K562 (cell line): ENCODE data around the gene STT3B. TPM values are rescaled to one million over a fixed set of nuclear protein-coding genes. Genes with fewer than 3 reads are reported as not detected.

ENCODE experiments used
- ASH1L ChIP-seq: fragments of 450-650 bp; IDR thresholded peaks from 2 replicates; pipeline ENCODE4 v1.6.1; 2018; ENCODE audit warnings: borderline replicate concordance, mild to moderate bottlenecking, low read depth; ENCODE audit not compliant: partially characterized antibody
- CREBBP ChIP-seq: IDR thresholded peaks from one replicate; pipeline ENCODE4 v1.6.1; 2012; ENCODE audit warnings: low read depth, mild to moderate bottlenecking, control low read depth, inconsistent platforms, low read length
- FOXP1 ChIP-seq: sonication (generic); formaldehyde crosslinking; IDR thresholded peaks from 2 replicates; pipeline ENCODE4 v1.8.0; 2022; ENCODE audit warnings: mild to moderate bottlenecking, missing genetic modification reagents
- KDM5B ChIP-seq: fragments of 200-600 bp; sonication (generic); IDR thresholded peaks from 2 replicates; pipeline ENCODE4 v1.6.1; 2012; ENCODE audit warnings: low read depth, mild to moderate bottlenecking, moderate library complexity, low read length, control low read depth, inconsistent platforms; ENCODE audit not compliant: insufficient replicate concordance
- KLF16 ChIP-seq: IDR thresholded peaks from 2 replicates; pipeline ENCODE4 v1.6.1; 2016; ENCODE audit warnings: antibody characterized with exemption
- MCM2 ChIP-seq: fragments of 450-650 bp; IDR thresholded peaks from 2 replicates; pipeline ENCODE4 v1.6.1; 2017; ENCODE audit warnings: low read depth, mild to moderate bottlenecking
- MCM3 ChIP-seq: fragments of 450-650 bp; IDR thresholded peaks from 2 replicates; pipeline ENCODE4 v1.6.1; 2016
- NRF1 ChIP-seq, 2 experiments: fragments of 450-650 bp; IDR thresholded peaks in 1 of 2; conservative IDR thresholded peaks in 1 of 2; 2 replicates each; pipeline ENCODE4 v1.6.1; 2014; ENCODE audit warnings: mild to moderate bottlenecking in 2 of 2
- PHF21A ChIP-seq: fragments of 450-650 bp; IDR thresholded peaks from 2 replicates; pipeline ENCODE4 v1.6.1; 2017; ENCODE audit warnings: low read depth, borderline replicate concordance
- POLR2B ChIP-seq: fragments of 450-650 bp; IDR thresholded peaks from 2 replicates; pipeline ENCODE4 v1.6.1; 2018; ENCODE audit warnings: low read depth; ENCODE audit not compliant: partially characterized antibody
- RNF2 ChIP-seq: sonication (generic); IDR thresholded peaks from 2 replicates; pipeline ENCODE4 v1.6.1; 2016
- SAFB2 ChIP-seq: fragments of 200-400 bp; formaldehyde crosslinking; IDR thresholded peaks from 2 replicates; pipeline ENCODE4 v1.6.1; 2018; ENCODE audit warnings: borderline replicate concordance, low read length, low read depth, moderate library complexity; ENCODE audit not compliant: severe bottlenecking
- SIN3B ChIP-seq: fragments of 450-650 bp; IDR thresholded peaks from 2 replicates; pipeline ENCODE4 v1.6.1; 2017; ENCODE audit warnings: low read depth, mild to moderate bottlenecking, moderate library complexity
- SMAD4 ChIP-seq: fragments of 250-450 bp; sonication (Bioruptor Pico); conservative IDR thresholded peaks from 2 replicates; pipeline ENCODE4 v1.8.0; 2021; ENCODE audit warnings: inconsistent platforms, mild to moderate bottlenecking, moderate library complexity
- SPI1 ChIP-seq: IDR thresholded peaks from 2 replicates; pipeline ENCODE4 v1.6.1; 2011; ENCODE audit warnings: low read depth, low read length, control low read depth, borderline replicate concordance
- STAT5A ChIP-seq: IDR thresholded peaks from 2 replicates; pipeline ENCODE4 v1.6.1; 2012; ENCODE audit warnings: low read length, inconsistent platforms, borderline replicate concordance
- THRAP3 ChIP-seq: fragments of 450-650 bp; IDR thresholded peaks from 2 replicates; pipeline ENCODE4 v1.6.1; 2016; ENCODE audit warnings: mild to moderate bottlenecking, inconsistent platforms, borderline replicate concordance
- ZKSCAN8 ChIP-seq: fragments of 200-800 bp; sonication (Bioruptor generic); IDR thresholded peaks from 2 replicates; pipeline ENCODE4 v1.6.1; 2016; ENCODE audit warnings: missing genetic modification characterization, missing compliant biosample characterization
- ZNF140 ChIP-seq: fragments of 250-450 bp; sonication (Bioruptor Pico); IDR thresholded peaks from 2 replicates; pipeline ENCODE4 v1.8.0; 2021; ENCODE audit warnings: moderate library complexity, mild to moderate bottlenecking, inconsistent platforms
- ZNF143 ChIP-seq: sonication (generic); formaldehyde crosslinking; IDR thresholded peaks from 2 replicates; pipeline ENCODE4 v1.9.0; 2022; ENCODE audit warnings: mild to moderate bottlenecking, missing genetic modification reagents
- ZNF354B ChIP-seq: fragments of 250-450 bp; sonication (Bioruptor Pico); IDR thresholded peaks from 2 replicates; pipeline ENCODE4 v1.4.0; 2020
- ZSCAN32 ChIP-seq: fragments of 450-650 bp; formaldehyde crosslinking; IDR thresholded peaks from 2 replicates; pipeline ENCODE4 v1.4.0; 2020; ENCODE audit warnings: mild to moderate bottlenecking, moderate library complexity
- polyA plus RNA-seq, 8 experiments: library from polyadenylated mRNA; depleted of rRNA in 4 of 8; stranded (reverse) in 5 of 8; unstranded in 3 of 8; fragments of >200 nt; fragmentation: Nextera tagmentation in 2 of 8; fragmentation: Illumina TruSeq in 1 of 8; extraction: Ambion mirVana in 2 of 8; extraction: Trizol in 1 of 8; gene quantifications; 2 replicates each; pipeline versions ENCODE4 v1.2.1 to v1.2.3, GENCODE V29; 2011 to 2014; ENCODE audit warnings: inconsistent platforms in 1 of 8, missing spikeins in 1 of 8
- total RNA-seq, 7 experiments: library from RNA; depleted of rRNA in 6 of 7; stranded (reverse); fragments of >200 nt in 6 of 7; fragmentation: Illumina TruSeq in 2 of 7; extraction: Trizol in 2 of 7; gene quantifications; 2 replicates each; pipeline versions ENCODE4 v1.2.1 to v1.2.3, GENCODE V29; 2011 to 2021; ENCODE audit warnings: low replicate concordance in 1 of 7
- TF ChIP-seq, protein P1 (sequence below): sonication (generic); formaldehyde crosslinking; IDR thresholded peaks from 2 replicates; pipeline ENCODE4 v1.8.0; 2022; ENCODE audit warnings: mild to moderate bottlenecking, missing genetic modification reagents
- TF ChIP-seq, protein P2 (sequence below), 2 experiments: fragments of 450-650 bp in 1 of 2; sonication (generic) in 1 of 2; formaldehyde crosslinking; conservative IDR thresholded peaks; 2 replicates each; pipeline versions ENCODE4 v1.4.0 to v1.8.1; 2020 to 2022; ENCODE audit warnings: mild to moderate bottlenecking in 1 of 2, missing genetic modification reagents in 1 of 2
- TF ChIP-seq, protein P3 (sequence below): fragments of 250-450 bp; sonication (Bioruptor Pico); IDR thresholded peaks from 2 replicates; pipeline ENCODE4 v1.9.0; 2021; ENCODE audit warnings: mild to moderate bottlenecking, inconsistent platforms
- TF ChIP-seq, protein P4 (sequence below): fragments of 450-650 bp; conservative IDR thresholded peaks from 2 replicates; pipeline ENCODE4 v1.6.1; 2016; ENCODE audit warnings: missing genetic modification characterization, low read depth, mild to moderate bottlenecking, missing compliant biosample characterization, moderate library complexity

STT3B gene
- total and polyA plus RNA-seq, 9 of the 15 experiments (the other 6 are each of a cell fraction or from before 2014, with no cell fraction given), result 22.4 to 147 (median 100) TPM

DNA sequence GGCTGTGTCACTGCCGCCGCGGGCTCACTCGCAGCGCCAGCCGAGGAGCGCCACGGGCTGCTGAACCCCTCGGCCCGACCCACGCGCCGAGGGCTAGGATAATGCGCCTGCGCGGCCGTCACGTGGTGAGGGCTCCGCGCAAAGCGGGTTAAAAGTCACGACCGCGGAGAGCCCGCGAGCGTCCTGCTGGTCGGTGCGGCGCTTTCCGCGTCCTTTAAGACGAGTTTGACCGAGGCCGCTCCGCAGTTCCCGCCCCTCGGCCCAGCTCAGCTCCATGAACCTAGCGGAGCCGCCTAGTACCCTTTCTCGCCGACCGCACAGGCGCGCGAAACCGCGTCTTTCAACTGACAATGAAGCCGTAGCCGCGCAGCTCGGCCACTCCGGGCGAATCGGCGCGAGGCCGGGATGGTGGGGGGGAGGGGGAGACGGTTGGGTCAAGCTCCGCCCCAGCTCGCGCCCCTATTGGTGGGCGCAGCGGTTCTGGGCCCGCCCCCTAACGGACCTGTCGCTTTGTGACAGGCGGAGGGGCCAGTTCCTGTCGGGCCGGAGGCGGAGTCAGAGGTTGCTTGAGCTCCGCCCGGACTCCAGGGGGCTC lies 636 bp upstream of the STT3B start (continued):
- TF ChIP-seq STAT5A (no peak), SAFB2 (no peak), SPI1 (peak; percentile 64; the same call in 1 of the 2 replicates), CREBBP (no peak), KLF16 (no peak), SIN3B (no peak), ZNF140 (CRISPR knock-in tag) (no peak), POLR2B (peak; percentile 96), SMAD4 (CRISPR knock-in tag) (peak; percentile 82), ZKSCAN8 (no peak), MCM3 (no peak), ZSCAN32 (CRISPR knock-in tag) (peak; percentile 34; the same call in 1 of the 2 replicates), RNF2 (peak; percentile 96), MCM2 (no peak), ZNF354B (CRISPR knock-in tag) (no peak), FOXP1 (CRISPR knock-in tag) (peak; percentile 95), PHF21A (no peak), ZNF143 (CRISPR knock-in tag) (no peak), THRAP3 (no peak), KDM5B (peak; percentile 98), ASH1L (peak; percentile 58), NRF1 (conservative IDR thresholded peaks at IDR 0.05 in 1 of 2, IDR thresholded peaks at IDR 0.05 in 1 of 2) (peak; percentile 93 to 94)
- TF ChIP-seq, protein P1, sequence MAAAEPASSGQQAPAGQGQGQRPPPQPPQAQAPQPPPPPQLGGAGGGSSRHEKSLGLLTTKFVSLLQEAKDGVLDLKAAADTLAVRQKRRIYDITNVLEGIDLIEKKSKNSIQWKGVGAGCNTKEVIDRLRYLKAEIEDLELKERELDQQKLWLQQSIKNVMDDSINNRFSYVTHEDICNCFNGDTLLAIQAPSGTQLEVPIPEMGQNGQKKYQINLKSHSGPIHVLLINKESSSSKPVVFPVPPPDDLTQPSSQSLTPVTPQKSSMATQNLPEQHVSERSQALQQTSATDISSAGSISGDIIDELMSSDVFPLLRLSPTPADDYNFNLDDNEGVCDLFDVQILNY, result no peak
- TF ChIP-seq, protein P2, sequence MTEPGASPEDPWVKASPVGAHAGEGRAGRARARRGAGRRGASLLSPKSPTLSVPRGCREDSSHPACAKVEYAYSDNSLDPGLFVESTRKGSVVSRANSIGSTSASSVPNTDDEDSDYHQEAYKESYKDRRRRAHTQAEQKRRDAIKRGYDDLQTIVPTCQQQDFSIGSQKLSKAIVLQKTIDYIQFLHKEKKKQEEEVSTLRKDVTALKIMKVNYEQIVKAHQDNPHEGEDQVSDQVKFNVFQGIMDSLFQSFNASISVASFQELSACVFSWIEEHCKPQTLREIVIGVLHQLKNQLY (CRISPR knock-in tag; conservative IDR thresholded peaks at IDR 0.05), result peak in 1 of 2 experiments; percentile 89; a peak in 1 of 4 replicates
- TF ChIP-seq, protein P3, sequence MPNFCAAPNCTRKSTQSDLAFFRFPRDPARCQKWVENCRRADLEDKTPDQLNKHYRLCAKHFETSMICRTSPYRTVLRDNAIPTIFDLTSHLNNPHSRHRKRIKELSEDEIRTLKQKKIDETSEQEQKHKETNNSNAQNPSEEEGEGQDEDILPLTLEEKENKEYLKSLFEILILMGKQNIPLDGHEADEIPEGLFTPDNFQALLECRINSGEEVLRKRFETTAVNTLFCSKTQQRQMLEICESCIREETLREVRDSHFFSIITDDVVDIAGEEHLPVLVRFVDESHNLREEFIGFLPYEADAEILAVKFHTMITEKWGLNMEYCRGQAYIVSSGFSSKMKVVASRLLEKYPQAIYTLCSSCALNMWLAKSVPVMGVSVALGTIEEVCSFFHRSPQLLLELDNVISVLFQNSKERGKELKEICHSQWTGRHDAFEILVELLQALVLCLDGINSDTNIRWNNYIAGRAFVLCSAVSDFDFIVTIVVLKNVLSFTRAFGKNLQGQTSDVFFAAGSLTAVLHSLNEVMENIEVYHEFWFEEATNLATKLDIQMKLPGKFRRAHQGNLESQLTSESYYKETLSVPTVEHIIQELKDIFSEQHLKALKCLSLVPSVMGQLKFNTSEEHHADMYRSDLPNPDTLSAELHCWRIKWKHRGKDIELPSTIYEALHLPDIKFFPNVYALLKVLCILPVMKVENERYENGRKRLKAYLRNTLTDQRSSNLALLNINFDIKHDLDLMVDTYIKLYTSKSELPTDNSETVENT, result peak; percentile 87
- TF ChIP-seq, protein P4, sequence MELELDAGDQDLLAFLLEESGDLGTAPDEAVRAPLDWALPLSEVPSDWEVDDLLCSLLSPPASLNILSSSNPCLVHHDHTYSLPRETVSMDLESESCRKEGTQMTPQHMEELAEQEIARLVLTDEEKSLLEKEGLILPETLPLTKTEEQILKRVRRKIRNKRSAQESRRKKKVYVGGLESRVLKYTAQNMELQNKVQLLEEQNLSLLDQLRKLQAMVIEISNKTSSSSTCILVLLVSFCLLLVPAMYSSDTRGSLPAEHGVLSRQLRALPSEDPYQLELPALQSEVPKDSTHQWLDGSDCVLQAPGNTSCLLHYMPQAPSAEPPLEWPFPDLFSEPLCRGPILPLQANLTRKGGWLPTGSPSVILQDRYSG (tag), result no peak
